Spleen (tissue), 7 donors: ENCODE results near the gene ERMN.

ENCODE experiments used
- POLR2A ChIP-seq, 3 donors: fragments of 450-650 bp; IDR thresholded peaks; one replicate each; pipeline ENCODE4 v1.5.1; 2017; ENCODE audit warnings: antibody characterized with exemption in 3 of 3, mild to moderate bottlenecking in 1 of 3
- TF ChIP-seq, protein P1 (sequence below), 11 experiments: fragments of 200-600 bp in 7 of 11; fragments of 450-650 bp in 4 of 11; sonication (generic) in 4 of 11; IDR thresholded peaks in 8 of 11; conservative IDR thresholded peaks in 3 of 11; 1 replicate in 7 of 11; 2 replicates in 4 of 11; pipeline versions ENCODE4 v1.4.0 to v1.8.0; 2016 to 2021; ENCODE audit warnings: antibody characterized with exemption in 11 of 11, inconsistent platforms in 4 of 11, mild to moderate bottlenecking in 1 of 11
- donor health status: DM: no; HTN: no; CAD: no; lungs with moderate emphysema.
- donor health status: DM: no; HTN: no; CAD: no.
- donor health status: DM: no; HTN: no; CAD: no.

DNA sequence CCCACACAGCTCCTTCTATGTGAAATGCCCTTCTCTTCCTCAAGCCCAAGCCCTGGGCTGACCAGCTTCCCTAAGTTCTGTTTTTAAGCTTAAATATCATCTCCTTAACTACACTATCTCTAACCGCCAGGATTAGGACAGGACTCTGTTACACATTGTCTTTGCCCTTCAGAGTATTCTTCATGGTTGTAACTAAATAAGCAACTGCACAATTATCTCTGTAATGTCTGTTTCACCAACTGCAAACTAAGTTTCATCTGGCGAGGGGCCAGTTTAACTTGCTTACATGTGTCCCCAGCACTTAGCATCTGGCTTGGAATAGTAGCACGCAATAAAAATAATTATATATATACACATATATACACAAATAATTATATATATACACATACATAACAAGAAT lies 1.1 kb upstream of the ERMN start:
- TF ChIP-seq, protein P1, sequence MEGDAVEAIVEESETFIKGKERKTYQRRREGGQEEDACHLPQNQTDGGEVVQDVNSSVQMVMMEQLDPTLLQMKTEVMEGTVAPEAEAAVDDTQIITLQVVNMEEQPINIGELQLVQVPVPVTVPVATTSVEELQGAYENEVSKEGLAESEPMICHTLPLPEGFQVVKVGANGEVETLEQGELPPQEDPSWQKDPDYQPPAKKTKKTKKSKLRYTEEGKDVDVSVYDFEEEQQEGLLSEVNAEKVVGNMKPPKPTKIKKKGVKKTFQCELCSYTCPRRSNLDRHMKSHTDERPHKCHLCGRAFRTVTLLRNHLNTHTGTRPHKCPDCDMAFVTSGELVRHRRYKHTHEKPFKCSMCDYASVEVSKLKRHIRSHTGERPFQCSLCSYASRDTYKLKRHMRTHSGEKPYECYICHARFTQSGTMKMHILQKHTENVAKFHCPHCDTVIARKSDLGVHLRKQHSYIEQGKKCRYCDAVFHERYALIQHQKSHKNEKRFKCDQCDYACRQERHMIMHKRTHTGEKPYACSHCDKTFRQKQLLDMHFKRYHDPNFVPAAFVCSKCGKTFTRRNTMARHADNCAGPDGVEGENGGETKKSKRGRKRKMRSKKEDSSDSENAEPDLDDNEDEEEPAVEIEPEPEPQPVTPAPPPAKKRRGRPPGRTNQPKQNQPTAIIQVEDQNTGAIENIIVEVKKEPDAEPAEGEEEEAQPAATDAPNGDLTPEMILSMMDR (IDR thresholded peaks at IDR 0.05 in 8 of 11, conservative IDR thresholded peaks at IDR 0.05 in 3 of 11) = no peak
- TF ChIP-seq POLR2A (IDR thresholded peaks at IDR 0.05) = no peak
